HG03342 (cell line): ENCODE results near the gene SENP7.
"Not testable (repeated sequence)": the region's sequence is repeated elsewhere in the genome, so short reads cannot be mapped to it uniquely, and the experiment has no call there.

Experiments
- ATAC-seq: cut with Tn5 transposase; IDR thresholded peaks from one replicate; pipeline ENCODE4 v1.9.1; 2021; ENCODE audit warnings: mild to moderate bottlenecking, moderate library complexity; ENCODE audit not compliant: unreplicated experiment

Gene SENP7

GRCh38 chr3:101454629-101455028 lies 58.4 kb downstream of the SENP7 start:
- ATAC-seq: no peak

- ATAC-seq: no peak
Observed at GRCh38 chr3:101453961-101454360, 59.1 kb downstream of the SENP7 start.

DNA sequence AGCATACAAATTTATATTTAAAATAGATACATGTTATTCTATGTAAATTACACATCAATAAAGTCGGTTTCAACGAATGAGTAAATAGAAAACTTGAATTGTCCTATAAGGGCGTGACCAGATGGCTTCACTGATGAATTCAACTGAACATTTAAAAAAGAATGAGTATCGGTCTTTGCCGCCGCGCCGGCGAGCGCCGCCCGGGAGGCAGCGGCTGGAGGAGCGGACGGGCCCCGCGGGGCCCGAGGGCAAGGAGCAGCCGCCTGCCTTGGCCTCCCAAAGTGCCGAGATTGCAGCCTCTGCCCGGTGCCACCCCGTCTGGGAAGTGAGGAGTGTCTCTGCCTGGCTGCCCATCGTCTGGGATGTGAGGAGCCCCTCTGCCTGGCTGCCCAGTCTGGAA lies 74.4 kb downstream of the SENP7 start:
- not testable (repeated sequence) for ATAC-seq

- ATAC-seq: no peak
Observed at GRCh38 chr3:101433652-101434051, 79.4 kb downstream of the SENP7 start.

GRCh38 chr3:101423984-101424888 lies 88.8 kb downstream of the SENP7 start:
- no peak for ATAC-seq

- ATAC-seq: no peak
Observed at GRCh38 chr3:101418851-101419250, 94.2 kb downstream of the SENP7 start.

- ATAC-seq: no peak
Observed at GRCh38 chr3:101414121-101414520, 98.9 kb downstream of the SENP7 start.

- ATAC-seq: no peak
Observed at GRCh38 chr3:101413656-101414055, 99.4 kb downstream of the SENP7 start.

DNA sequence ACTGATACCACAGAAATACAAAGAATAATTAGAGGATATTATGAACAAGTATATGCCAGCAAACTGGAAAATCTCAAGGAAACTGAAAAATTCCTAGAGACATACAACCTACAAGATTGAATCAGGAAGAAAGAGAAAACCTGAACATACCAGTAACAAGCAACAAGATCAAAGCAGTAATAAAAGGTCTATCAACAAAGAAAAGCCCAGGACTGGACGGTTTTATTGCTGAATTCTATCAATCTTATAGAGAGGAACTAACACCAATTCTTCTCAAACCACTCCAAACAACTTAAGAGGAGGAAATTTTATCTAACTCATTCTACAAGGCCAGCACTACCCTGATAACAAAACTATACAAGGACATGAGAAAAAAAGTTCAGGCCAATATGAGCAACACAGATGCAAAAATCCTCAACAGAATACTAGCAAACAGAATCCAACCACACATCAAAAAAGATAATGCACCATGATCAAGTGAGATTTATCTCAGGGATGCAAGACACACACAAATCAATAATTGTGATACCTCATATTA lies 121.5 kb downstream of the SENP7 start:
- ATAC-seq: no peak

DNA sequence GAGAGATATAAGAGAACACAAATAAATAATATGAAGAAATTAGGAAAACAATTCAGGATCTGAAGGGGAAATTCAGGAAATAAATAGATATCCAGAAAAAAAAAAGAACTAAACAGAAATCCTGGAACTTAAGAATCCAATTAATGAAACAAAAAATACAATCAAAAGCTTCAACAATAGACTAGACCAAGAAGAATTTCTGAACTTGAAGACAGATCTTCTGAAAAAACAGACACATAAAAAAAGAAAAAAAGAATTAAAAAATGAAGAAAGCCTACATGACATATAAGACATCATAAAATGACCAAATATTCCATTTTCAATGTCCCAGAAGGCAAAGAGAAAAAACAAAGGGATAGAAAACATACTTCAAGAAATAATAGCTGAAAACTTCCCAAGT lies 124.3 kb downstream of the SENP7 start:
- no peak for ATAC-seq

DNA sequence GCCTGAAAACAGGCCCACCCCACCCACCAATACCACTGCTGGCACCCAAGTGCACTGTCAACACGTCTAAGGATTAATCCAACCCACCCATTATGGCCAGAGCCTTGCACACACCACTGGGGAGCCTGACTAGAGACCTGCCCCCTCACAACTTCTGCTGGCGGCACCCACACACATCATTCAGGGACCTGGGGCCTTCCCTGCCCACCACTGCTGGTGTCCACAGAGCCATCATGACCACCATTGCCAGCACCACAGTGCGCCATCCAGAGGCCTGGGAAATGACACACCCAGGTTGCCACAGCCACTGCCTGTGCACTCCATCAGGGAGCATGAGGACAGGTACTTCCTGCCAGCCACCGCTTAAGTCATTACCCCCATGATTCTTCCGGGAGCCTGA lies 125.7 kb downstream of the SENP7 start:
- no peak for ATAC-seq

- ATAC-seq: no peak
Observed at GRCh38 chr3:101384426-101384825, 128.6 kb downstream of the SENP7 start.

DNA sequence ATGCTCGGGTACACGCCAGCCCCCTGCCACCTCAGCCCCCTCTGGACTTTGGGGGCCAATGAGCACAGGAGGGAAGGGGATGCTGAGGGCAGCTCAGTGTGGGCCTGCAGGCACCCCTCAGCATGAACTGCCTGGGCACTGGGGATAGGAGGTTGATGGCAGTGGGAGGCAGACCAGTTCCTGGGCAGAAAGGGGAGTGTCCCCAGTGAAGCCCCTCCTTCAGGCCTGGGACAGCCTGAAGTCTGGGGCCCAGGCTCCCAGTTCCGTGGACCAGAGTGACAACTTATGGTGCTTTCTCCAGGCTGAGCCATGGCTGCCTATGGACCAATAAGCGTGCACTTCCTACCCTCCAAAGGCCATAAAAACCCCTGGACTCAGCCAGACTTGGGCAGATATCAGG lies 129.4 kb downstream of the SENP7 start:
- ATAC-seq: no peak

GRCh38 chr3:101383156-101383575 lies 129.8 kb downstream of the SENP7 start:
- ATAC-seq: no peak

- no peak for ATAC-seq
Observed at GRCh38 chr3:101381809-101382208, 131.2 kb downstream of the SENP7 start.

DNA sequence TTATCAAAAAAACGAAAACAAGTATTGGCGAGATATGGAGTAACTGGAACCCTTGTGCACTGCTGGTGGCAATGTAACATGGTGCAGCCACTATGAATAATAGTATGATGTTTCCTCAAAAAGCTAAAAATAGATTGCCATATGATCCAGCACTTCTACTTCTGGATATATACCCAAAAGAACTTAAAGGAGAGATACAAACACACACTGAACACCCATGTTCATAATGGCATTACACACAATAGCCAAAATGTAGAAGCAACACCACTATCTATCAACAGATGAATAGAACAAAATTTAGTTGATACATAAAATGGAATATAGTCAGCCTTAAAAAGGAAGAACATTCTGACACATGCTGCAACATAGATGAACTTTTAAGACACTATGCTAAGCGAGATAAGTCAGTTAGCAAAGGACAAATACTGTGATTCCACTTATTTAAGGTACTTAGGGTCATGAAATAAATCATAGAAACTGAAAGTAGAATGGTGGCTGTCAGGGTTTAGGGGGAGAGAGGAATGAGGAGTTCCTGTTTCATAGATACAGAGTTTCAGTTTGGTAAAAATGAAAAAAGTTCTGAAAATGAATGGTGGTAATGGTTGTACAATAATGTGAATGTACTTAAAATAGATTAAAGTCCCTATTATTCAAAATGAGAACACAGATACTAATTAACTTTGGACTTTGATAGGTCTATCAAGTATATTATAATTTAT lies 133.2 kb downstream of the SENP7 start:
- ATAC-seq: peak; percentile 96

DNA sequence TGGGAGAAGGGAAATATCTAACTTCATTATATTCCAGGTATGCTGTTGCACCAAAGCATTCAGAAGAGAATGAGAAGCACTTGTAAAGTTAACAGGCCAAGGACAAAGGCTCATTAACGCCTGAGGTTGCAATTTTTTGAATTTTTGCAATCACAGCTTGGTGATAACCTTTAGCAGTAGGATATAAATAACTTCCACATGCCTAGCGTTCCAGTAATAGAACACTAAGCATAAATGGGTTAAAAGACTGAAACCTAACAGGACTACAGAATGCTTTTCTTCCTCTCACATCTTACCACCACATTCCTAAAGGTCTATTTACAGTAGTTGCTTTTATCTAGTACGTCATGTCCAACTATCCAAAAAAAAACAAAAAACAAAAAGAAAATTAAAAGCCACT lies 135.2 kb downstream of the SENP7 start:
- no peak for ATAC-seq

DNA sequence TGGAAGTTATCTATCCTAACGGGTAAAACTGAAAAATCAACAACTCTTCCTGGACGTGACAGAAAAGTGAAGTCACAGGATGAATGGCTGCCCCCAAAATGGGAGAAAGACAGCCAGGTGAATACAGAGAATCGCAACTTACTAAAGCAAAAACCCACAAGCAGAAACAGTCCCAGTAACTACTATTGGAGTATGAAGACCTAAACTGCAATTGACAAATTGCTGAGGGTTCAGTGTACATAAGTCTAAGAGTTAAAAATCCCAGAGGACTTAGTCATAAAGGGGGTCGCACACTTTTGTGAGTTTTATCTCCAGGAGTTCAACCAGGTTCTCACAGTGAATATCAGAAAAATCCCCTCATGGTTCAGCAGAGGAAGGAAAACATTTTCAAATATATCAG lies 135.8 kb downstream of the SENP7 start:
- ATAC-seq: no peak

GRCh38 chr3:101375586-101375985 lies 137.4 kb downstream of the SENP7 start:
- ATAC-seq: no peak

- ATAC-seq: no peak
Observed at GRCh38 chr3:101362406-101362805, 150.6 kb downstream of the SENP7 start.

GRCh38 chr3:101351829-101352228 lies 161.2 kb downstream of the SENP7 start:
- ATAC-seq: no peak

- no peak for ATAC-seq
Observed at GRCh38 chr3:101340591-101340990, 172.4 kb downstream of the SENP7 start.
